ENCODE data around the gene TBC1D2. TPM values are rescaled to one million over a fixed set of nuclear protein-coding genes. Genes with fewer than 3 reads are reported as not detected.
A peak's percentile ranks its signal among the peaks of the same experiment; 100 is the strongest.

Gene TBC1D2
- total RNA-seq, 1 donor from 2014 or later: 54.0 TPM

DNA sequence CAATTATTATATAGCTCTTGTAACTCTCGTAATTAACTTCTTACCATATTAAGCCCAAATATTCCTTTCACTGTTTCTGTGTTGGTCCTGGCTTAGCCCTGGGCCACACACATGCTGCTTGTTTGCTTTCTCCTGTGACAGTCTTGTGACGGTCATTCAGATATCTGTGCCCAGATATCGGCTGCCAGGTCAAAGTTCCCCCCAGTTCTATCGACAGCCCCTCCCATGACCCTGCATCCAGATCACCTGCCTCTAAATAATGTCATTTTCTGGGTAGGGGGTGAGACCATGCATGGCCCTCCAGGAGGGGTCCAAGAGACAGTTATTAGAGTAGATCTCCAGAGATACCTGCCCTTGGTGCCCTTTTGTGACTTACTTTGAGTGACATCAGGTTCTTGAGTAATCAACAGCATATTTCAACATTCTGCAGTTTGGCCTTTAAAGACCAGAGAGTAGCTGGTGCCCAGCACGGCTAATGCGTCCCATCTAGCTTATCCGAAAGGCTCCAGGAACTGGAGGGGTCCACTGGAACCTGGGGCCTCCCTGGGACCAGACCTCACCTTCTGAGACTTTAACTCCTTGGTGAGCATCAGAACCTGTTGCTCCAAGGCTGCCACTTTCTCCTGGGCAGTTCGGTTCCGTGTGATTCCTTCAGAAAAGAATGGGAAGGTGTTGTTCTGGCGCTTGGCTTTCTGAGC, 26.9 kb downstream of the TBC1D2 start:
- H3K4me3 ChIP-seq (ENCODE audit: low read depth, low read length): no peak overlapping the region
- H3K27me3 ChIP-seq (ENCODE audit: control insufficient read depth, insufficient read depth, low read length): no peaks in the 10 kb centered on the region
- no peak for TF ChIP-seq CTCF (IDR thresholded peaks at IDR 0.05; ENCODE audit: insufficient read depth, low read length, severe bottlenecking)
- FAIRE-seq (no peak), DNase-seq (ENCODE audit: low read depth) (no peak)
- H3K36me3 ChIP-seq (ENCODE audit: control insufficient read depth, insufficient read depth, low read length): peaks cover 33% of the 10 kb centered on the region

DNA sequence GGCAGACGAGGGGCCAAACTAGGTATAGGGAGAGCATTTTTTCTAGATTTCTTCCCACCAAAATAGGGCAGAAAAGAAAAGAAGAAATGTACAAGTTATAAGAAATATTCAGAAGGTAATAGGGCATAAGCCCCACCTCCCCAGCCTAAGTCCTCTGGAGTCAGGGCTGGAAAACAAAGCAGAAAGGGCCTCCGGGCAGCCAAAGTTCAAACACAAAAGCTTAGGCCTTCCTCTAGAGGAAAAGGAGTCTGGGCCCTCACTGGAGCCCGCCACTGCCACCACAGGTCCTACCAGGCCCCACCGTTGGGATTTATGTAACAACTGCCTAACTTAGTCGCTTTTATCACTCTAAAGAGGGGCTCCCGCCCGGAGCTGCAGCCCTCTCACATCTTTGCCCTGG, 27.6 kb downstream of the TBC1D2 start:
- Histone ChIP-seq H3K4me3 (ENCODE audit: low read depth, low read length) (no peak overlapping the region), H3K36me3 (ENCODE audit: control insufficient read depth, insufficient read depth, low read length) (peaks cover 26% of the 10 kb centered on the region), H3K27me3 (ENCODE audit: control insufficient read depth, insufficient read depth, low read length) (no peaks in the 10 kb centered on the region)

GRCh38 chr9:98226957-98227356, 28.5 kb downstream of the TBC1D2 start:
- peaks cover 30% of the 10 kb centered on the region for H3K36me3 ChIP-seq (ENCODE audit: control insufficient read depth, insufficient read depth, low read length)
- no peak for FAIRE-seq
- no peak for TF ChIP-seq CTCF (IDR thresholded peaks at IDR 0.05; ENCODE audit: insufficient read depth, low read length, severe bottlenecking)
- no peak for DNase-seq (ENCODE audit: low read depth)
- H3K4me3 ChIP-seq (ENCODE audit: low read depth, low read length): no peak overlapping the region
- no peaks in the 10 kb centered on the region for H3K27me3 ChIP-seq (ENCODE audit: control insufficient read depth, insufficient read depth, low read length)

More for the DNA sequence above, 27.6 kb downstream of the TBC1D2 start:
- TF ChIP-seq CTCF (IDR thresholded peaks at IDR 0.05; ENCODE audit: insufficient read depth, low read length, severe bottlenecking): no peak
- no peak for DNase-seq (ENCODE audit: low read depth)
- FAIRE-seq: no peak

DNA sequence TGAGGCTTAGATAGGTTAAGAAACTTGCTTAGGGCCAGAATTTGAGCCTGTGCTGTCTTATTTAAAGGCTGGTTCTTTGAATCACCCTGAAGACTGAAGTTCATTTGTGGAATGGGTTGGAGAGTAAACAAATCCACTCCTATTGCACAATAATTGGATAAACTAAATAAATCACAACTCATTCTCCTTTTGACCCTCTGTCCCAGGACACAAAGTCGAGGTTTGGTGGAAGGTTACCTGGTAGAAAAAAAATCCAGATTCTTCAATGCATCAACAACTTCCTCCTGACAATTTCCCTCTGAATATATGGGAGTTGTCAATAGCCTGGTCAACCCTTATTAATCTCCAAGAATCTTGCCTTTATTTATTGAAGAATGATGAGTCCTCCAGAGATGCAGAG, 28.9 kb downstream of the TBC1D2 start:
- H3K36me3 ChIP-seq (ENCODE audit: control insufficient read depth, insufficient read depth, low read length): peaks cover 30% of the 10 kb centered on the region
- no peak for TF ChIP-seq CTCF (IDR thresholded peaks at IDR 0.05; ENCODE audit: insufficient read depth, low read length, severe bottlenecking)

DNA sequence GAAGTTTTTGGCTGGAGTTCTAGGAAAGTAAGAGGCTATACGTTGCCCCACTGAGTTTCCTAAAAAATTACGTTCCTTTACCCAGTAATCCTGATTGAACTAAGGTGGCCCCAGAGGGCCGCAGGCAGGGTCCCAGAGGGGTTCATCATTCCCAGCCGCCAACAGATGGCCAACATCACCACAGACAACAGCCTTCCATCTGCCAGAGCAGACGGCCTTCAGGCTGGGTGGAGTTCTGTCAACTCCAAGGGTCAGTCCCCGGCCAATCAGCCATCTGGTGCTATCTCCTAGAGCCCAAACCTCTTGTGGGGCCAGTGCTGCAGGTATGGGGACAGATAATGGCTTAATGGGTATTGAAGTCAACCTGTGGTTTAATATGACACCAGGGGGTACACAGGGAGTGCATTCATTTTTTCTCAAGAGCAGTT, 30.4 kb downstream of the TBC1D2 start:
- TF ChIP-seq CTCF (IDR thresholded peaks at IDR 0.05; ENCODE audit: insufficient read depth, low read length, severe bottlenecking): no peak
- Histone ChIP-seq H3K4me3 (ENCODE audit: low read depth, low read length) (no peak overlapping the region), H3K36me3 (ENCODE audit: control insufficient read depth, insufficient read depth, low read length) (peaks cover 38% of the 10 kb centered on the region), H3K27me3 (ENCODE audit: control insufficient read depth, insufficient read depth, low read length) (no peaks in the 10 kb centered on the region)
- no peak for DNase-seq (ENCODE audit: low read depth)
- no peak for FAIRE-seq

More for the DNA sequence above, 28.9 kb downstream of the TBC1D2 start:
- Histone ChIP-seq H3K4me3 (ENCODE audit: low read depth, low read length) (no peak overlapping the region), H3K27me3 (ENCODE audit: control insufficient read depth, insufficient read depth, low read length) (no peaks in the 10 kb centered on the region)
- FAIRE-seq (no peak), DNase-seq (ENCODE audit: low read depth) (peak; percentile 48)
